Body of pancreas (tissue), 4 donors: ENCODE data around the gene FGFR3.

Experiments
- CTCF ChIP-seq, 7 experiments: fragments of 450-650 bp in 4 of 7; fragments of 200-600 bp in 3 of 7; sonication (generic) in 3 of 7; IDR thresholded peaks; one replicate each; pipeline ENCODE4 v1.5.1; 2016 to 2019; ENCODE audit warnings: antibody characterized with exemption in 7 of 7
- POLR2A ChIP-seq, 3 donors: fragments of 450-650 bp; IDR thresholded peaks; one replicate each; pipeline ENCODE4 v1.6.1; 2016; ENCODE audit warnings: antibody characterized with exemption in 3 of 3, mild to moderate bottlenecking in 2 of 3

DNA sequence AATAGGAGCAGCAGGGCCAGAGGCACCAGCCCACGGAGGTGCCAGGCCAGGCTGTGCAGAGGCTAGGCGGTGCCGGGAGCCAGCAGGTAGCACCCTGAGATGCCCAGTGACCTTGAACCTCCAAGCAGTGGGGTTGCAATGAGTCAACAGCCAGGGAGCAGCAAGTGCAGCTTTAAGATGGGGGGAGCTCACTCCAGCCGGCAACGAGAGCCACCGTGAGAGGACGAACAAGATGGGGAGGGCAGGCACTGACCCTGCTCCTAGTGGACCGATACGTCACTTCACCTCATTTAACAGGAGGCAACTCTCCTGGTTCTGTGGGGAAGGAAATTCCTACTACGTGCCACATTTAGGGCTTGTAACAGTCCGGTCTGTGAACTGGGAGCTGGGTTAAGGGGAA is 58.1 kb downstream of the FGFR3 start:
- TF ChIP-seq CTCF (IDR thresholded peaks at IDR 0.05): peak in 4 of 7 experiments; percentile 7 to 18 (median 12)
- TF ChIP-seq POLR2A (IDR thresholded peaks at IDR 0.05): no peak
